DMS53 treated with DMSO at 0.1 percent for 48 hours (cell line): ENCODE measurements around the gene PDK2.
"Not testable (repeated sequence)": the region's sequence is repeated elsewhere in the genome, so short reads cannot be mapped to it uniquely, and the experiment has no call there.

Experiments
- DNase-seq: peaks from one replicate; lab custom pipeline; 2025; ENCODE audit not compliant: unreplicated experiment; lab: John Stamatoyannopoulos, UW

PDK2 gene

GRCh38 chr17:50058296-50058953, 36.7 kb upstream of the PDK2 start:
- no peak for DNase-seq

- no peak for DNase-seq
These were observed 35.9 kb upstream of the PDK2 start for GRCh38 chr17:50059256-50059655.

- DNase-seq, result no peak
These were observed 35.3 kb upstream of the PDK2 start for GRCh38 chr17:50059759-50060273.

- DNase-seq, result no peak
These were observed 34.0 kb upstream of the PDK2 start for GRCh38 chr17:50060951-50061712.

- DNase-seq, result not testable (repeated sequence)
These were observed 33.5 kb upstream of the PDK2 start for GRCh38 chr17:50061713-50062045.

- no peak for DNase-seq
These were observed 32.6 kb upstream of the PDK2 start for GRCh38 chr17:50062293-50063243.

- no peak for DNase-seq
These were observed 31.4 kb upstream of the PDK2 start for GRCh38 chr17:50063561-50064252.

GRCh38 chr17:50064253-50065001, 30.7 kb upstream of the PDK2 start:
- no peak for DNase-seq

- no peak for DNase-seq
These were observed 30.1 kb upstream of the PDK2 start for GRCh38 chr17:50065056-50065455.

GRCh38 chr17:50066995-50067394, 28.2 kb upstream of the PDK2 start:
- no peak for DNase-seq

- no peak for DNase-seq
These were observed 27.2 kb upstream of the PDK2 start for GRCh38 chr17:50067996-50068395.

GRCh38 chr17:50070908-50071680, 24.1 kb upstream of the PDK2 start:
- DNase-seq, result no peak

- no peak for DNase-seq
These were observed 23.5 kb upstream of the PDK2 start for GRCh38 chr17:50071692-50072091.

GRCh38 chr17:50072130-50072529, 23.0 kb upstream of the PDK2 start:
- no peak for DNase-seq

- DNase-seq, result no peak
These were observed 22.2 kb upstream of the PDK2 start for GRCh38 chr17:50072925-50073324.

- no peak for DNase-seq
These were observed 20.9 kb upstream of the PDK2 start for GRCh38 chr17:50074227-50074626.

GRCh38 chr17:50075446-50076032, 19.6 kb upstream of the PDK2 start:
- DNase-seq, result no peak

GRCh38 chr17:50076221-50076590, 18.9 kb upstream of the PDK2 start:
- DNase-seq, result no peak

GRCh38 chr17:50076591-50077235, 18.4 kb upstream of the PDK2 start:
- DNase-seq, result no peak
